ENCODE data around the gene MT1HL1. TPM values are rescaled to one million over a fixed set of nuclear protein-coding genes. Genes with fewer than 3 reads are reported as not detected.

MT1HL1 gene
- total and polyA plus RNA-seq, 2 experiments from 2014 or later, result not detected

- H3K4me3 ChIP-seq, result no peak overlapping the region
- H3K9me3 ChIP-seq (ENCODE audit: low read depth), result no peaks in the 10 kb centered on the region
- no peaks in the 10 kb centered on the region for H3K27me3 ChIP-seq
- no peak overlapping the region for H3K27ac ChIP-seq
- no peak for DNase-seq (ENCODE audit: low read depth in 1 of 2, low spot score in 1 of 2)
- no peak for TF ChIP-seq CTCF (IDR thresholded peaks at IDR 0.05; ENCODE audit: low read depth, low read length)
- peaks cover 33% of the 10 kb centered on the region for H3K4me1 ChIP-seq (ENCODE audit: low read depth)
- no peaks in the 10 kb centered on the region for H3K36me3 ChIP-seq
Observed at GRCh38 chr1:237009611-237010010, 5.4 kb upstream of the MT1HL1 start.

GRCh38 chr1:237007147-237007881 is 3.1 kb upstream of the MT1HL1 start:
- no peak for TF ChIP-seq CTCF (IDR thresholded peaks at IDR 0.05; ENCODE audit: low read depth, low read length)
- Histone ChIP-seq H3K27ac (peak overlapping the region; percentile 69), H3K9me3 (ENCODE audit: low read depth) (no peaks in the 10 kb centered on the region), H3K27me3 (no peaks in the 10 kb centered on the region), H3K36me3 (no peaks in the 10 kb centered on the region), H3K4me1 (ENCODE audit: low read depth) (peaks cover 33% of the 10 kb centered on the region), H3K4me3 (no peak overlapping the region)
- DNase-seq (ENCODE audit: low read depth in 1 of 2, low spot score in 1 of 2), result peak in 1 of 2 donors; percentile 56

- peak in 1 of 2 donors; percentile 38 for DNase-seq (ENCODE audit: low read depth in 1 of 2, low spot score in 1 of 2)
- H3K27me3 ChIP-seq, result no peaks in the 10 kb centered on the region
- no peaks in the 10 kb centered on the region for H3K36me3 ChIP-seq
- H3K27ac ChIP-seq, result no peak overlapping the region
- H3K9me3 ChIP-seq (ENCODE audit: low read depth), result no peaks in the 10 kb centered on the region
- no peak for TF ChIP-seq CTCF (IDR thresholded peaks at IDR 0.05; ENCODE audit: low read depth, low read length)
- no peak overlapping the region for H3K4me3 ChIP-seq
- peaks cover 25% of the 10 kb centered on the region for H3K4me1 ChIP-seq (ENCODE audit: low read depth)
Observed at GRCh38 chr1:237005674-237006073, 1.4 kb upstream of the MT1HL1 start.

- Histone ChIP-seq H3K4me1 (ENCODE audit: low read depth) (peaks cover 18% of the 10 kb centered on the region), H3K9me3 (ENCODE audit: low read depth) (no peaks in the 10 kb centered on the region), H3K4me3 (no peak overlapping the region), H3K27ac (no peak overlapping the region), H3K27me3 (no peaks in the 10 kb centered on the region), H3K36me3 (no peaks in the 10 kb centered on the region)
- DNase-seq (ENCODE audit: low read depth in 1 of 2, low spot score in 1 of 2), result no peak
- TF ChIP-seq CTCF (IDR thresholded peaks at IDR 0.05; ENCODE audit: low read depth, low read length), result no peak
Observed at GRCh38 chr1:237003516-237003915, 725 bp downstream of the MT1HL1 start.

- H3K4me1 ChIP-seq (ENCODE audit: low read depth), result peaks cover 17% of the 10 kb centered on the region
- H3K27ac ChIP-seq, result no peak overlapping the region
- no peak overlapping the region for H3K4me3 ChIP-seq
- no peak for DNase-seq (ENCODE audit: low read depth in 1 of 2, low spot score in 1 of 2)
- H3K9me3 ChIP-seq (ENCODE audit: low read depth), result no peaks in the 10 kb centered on the region
- H3K36me3 ChIP-seq, result no peaks in the 10 kb centered on the region
- TF ChIP-seq CTCF (IDR thresholded peaks at IDR 0.05; ENCODE audit: low read depth, low read length), result no peak
- no peaks in the 10 kb centered on the region for H3K27me3 ChIP-seq
Observed at GRCh38 chr1:237000191-237000590, 4.0 kb downstream of the MT1HL1 start.
